ENCODE measurements around the gene BCL2L12. TPM values are rescaled to one million over a fixed set of nuclear protein-coding genes. Genes with fewer than 3 reads are reported as not detected.
A peak's percentile ranks its signal among the peaks of the same experiment; 100 is the strongest.

Gene BCL2L12
- total and polyA plus RNA-seq, 2 donors (not counting 3 experiments of a cell fraction or from before 2014, with no cell fraction given), result 49.8 to 58.5 TPM

DNA sequence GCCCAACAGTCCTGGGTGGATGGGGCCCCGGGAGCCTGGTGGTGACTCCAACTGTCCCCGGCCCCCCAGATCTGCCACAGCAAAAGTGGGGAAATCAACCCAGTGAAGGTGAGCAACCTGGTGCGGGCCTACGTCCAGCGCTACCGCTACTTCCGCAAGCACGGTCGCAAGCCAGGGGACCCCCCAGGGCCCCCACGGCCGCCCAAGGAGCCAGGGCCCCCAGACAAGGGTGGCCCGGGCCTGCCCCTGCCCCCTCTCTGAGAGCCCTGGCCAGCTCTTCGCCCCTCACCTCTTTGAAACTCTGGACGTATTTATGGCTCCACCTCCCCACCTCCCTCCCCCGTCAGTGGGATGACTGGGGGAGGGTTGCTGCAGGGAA is 7.6 kb upstream of the BCL2L12 start:
- dilution Hi-C loops (cut with MboI; ENCODE audit: extremely low pct_ligation_motif_present, low sequenced_read_pairs), result no loop called here
- TSS peak; percentile 93 for BruUV-seq (replicated peaks)
- H3K4me2 ChIP-seq (ENCODE audit: insufficient read depth, low read length), result no peak overlapping the region
- intact Hi-C loops (cut with micrococcal nuclease), result no loop called here
- CTCF ChIA-PET, result interaction anchor here (0.6 to 1.5 kb wide), 3 partner anchors 11 to 24 kb away, joined by 3 to 6 read pairs (median 4); no protein-coding TSS in a partner anchor
- TF ChIP-seq MAX (IDR thresholded peaks at IDR 0.05; ENCODE audit: insufficient read depth, insufficient read length) (no peak), JUN (IDR thresholded peaks at IDR 0.05; ENCODE audit: borderline replicate concordance, insufficient read depth, insufficient read length, low read depth) (no peak), FOS (IDR thresholded peaks at IDR 0.05; ENCODE audit: borderline replicate concordance, insufficient read depth, low read length) (no peak)
- peaks cover 17 to 73% of the 10 kb centered on the region in 2 experiments for H3K36me3 ChIP-seq (ENCODE audit: control insufficient read depth in 2 of 2, extremely low read depth in 1 of 2, insufficient read depth in 2 of 2, low read length in 2 of 2)
- no peak overlapping the region for H2AFZ ChIP-seq (ENCODE audit: low read depth, low read length)
- no peak for DNase-seq (ENCODE audit: low read depth, low spot score)
- H3K9me1 ChIP-seq (replicated peaks; ENCODE audit: control insufficient read depth, extremely low read depth, insufficient read depth, low read length), result no peaks in the 10 kb centered on the region
- POLR2A ChIA-PET, result no interaction called here
- no peak overlapping the region for H3K4me3 ChIP-seq (replicated peaks in 1 of 3; ENCODE audit: insufficient read depth in 1 of 3, low read depth in 1 of 3, low read length in 3 of 3)
- H3K79me2 ChIP-seq (ENCODE audit: control insufficient read depth, insufficient read depth, low read length), result no peaks in the 10 kb centered on the region
- H3K27me3 ChIP-seq (ENCODE audit: control insufficient read depth in 2 of 2, insufficient read depth in 2 of 2, low read length in 2 of 2), result no peaks in the 10 kb centered on the region
- no peak overlapping the region for H3K9ac ChIP-seq (replicated peaks; ENCODE audit: extremely low read depth, insufficient read depth, low read length)
- no peaks in the 10 kb centered on the region for H3K4me1 ChIP-seq (ENCODE audit: control insufficient read depth, extremely low read depth, insufficient read depth, low read length)
- H3K27ac ChIP-seq (ENCODE audit: insufficient read depth, low read depth, low read length), result no peak overlapping the region
- H3K9me3 ChIP-seq (replicated peaks; ENCODE audit: control insufficient read depth, insufficient read depth, low read length), result no peaks in the 10 kb centered on the region
- H4K20me1 ChIP-seq (replicated peaks; ENCODE audit: control insufficient read depth, extremely low read depth, insufficient read depth, low read length), result no peaks in the 10 kb centered on the region
- FAIRE-seq, result no peak

DNA sequence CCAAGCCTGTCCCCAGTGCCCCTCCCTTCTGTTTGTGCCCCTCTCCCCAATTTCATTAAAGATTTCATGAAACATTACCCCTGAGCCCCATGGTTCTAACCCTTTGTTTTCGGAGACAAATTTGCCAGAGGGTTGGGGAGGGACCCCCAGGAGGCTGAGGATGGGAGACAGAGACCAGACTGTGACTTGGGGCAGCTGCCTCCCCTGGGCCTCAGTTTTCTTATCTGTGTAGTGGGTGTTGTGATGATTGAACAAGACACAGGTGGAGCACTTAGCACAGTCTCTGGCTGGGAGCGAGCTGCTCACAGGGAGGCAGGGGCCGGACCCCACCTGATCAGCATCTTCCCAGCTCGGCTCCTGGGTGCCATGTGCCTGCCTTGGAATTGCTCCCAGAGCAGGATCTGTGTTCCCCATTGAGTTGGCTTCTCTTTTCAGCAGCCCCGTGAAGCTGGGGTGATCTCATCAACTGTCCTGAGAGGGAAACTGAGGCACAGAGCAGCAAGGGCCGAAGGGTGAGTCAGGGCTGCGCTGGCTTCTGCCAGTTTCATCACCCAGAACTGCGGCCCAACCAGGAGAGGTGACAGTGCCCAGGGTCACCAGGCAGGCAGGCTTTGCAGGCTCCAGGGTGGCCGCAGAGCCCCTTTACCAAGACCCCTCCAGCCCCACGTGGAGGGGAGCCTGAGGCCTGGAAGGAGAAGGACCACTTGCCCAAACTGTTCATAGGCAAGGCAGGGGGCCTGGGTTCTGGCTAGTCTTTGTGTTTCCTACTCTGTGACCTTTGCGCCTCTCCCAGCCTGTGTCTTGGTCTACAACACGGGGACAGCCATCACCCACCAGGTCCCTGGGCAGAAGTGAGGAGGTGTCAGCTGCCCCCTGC is 6.9 kb upstream of the BCL2L12 start:
- Histone ChIP-seq H3K9ac (replicated peaks; ENCODE audit: extremely low read depth, insufficient read depth, low read length) (no peak overlapping the region), H3K27me3 (ENCODE audit: control insufficient read depth in 2 of 2, insufficient read depth in 2 of 2, low read length in 2 of 2) (no peaks in the 10 kb centered on the region), H3K4me1 (ENCODE audit: control insufficient read depth, extremely low read depth, insufficient read depth, low read length) (no peaks in the 10 kb centered on the region), H3K9me3 (replicated peaks; ENCODE audit: control insufficient read depth, insufficient read depth, low read length) (no peaks in the 10 kb centered on the region), H3K4me3 (replicated peaks in 1 of 3; ENCODE audit: insufficient read depth in 1 of 3, low read depth in 1 of 3, low read length in 3 of 3) (no peak overlapping the region), H2AFZ (ENCODE audit: low read depth, low read length) (no peak overlapping the region), H3K4me2 (ENCODE audit: insufficient read depth, low read length) (no peak overlapping the region), H3K79me2 (ENCODE audit: control insufficient read depth, insufficient read depth, low read length) (no peaks in the 10 kb centered on the region), H3K9me1 (replicated peaks; ENCODE audit: control insufficient read depth, extremely low read depth, insufficient read depth, low read length) (no peaks in the 10 kb centered on the region), H3K36me3 (ENCODE audit: control insufficient read depth in 2 of 2, extremely low read depth in 1 of 2, insufficient read depth in 2 of 2, low read length in 2 of 2) (peaks cover 17 to 74% of the 10 kb centered on the region in 2 experiments), H4K20me1 (replicated peaks; ENCODE audit: control insufficient read depth, extremely low read depth, insufficient read depth, low read length) (no peaks in the 10 kb centered on the region), H3K27ac (ENCODE audit: insufficient read depth, low read depth, low read length) (no peak overlapping the region)
- TF ChIP-seq MAX (IDR thresholded peaks at IDR 0.05; ENCODE audit: insufficient read depth, insufficient read length), result no peak
- no peak for TF ChIP-seq GATA2 (IDR thresholded peaks at IDR 0.05; ENCODE audit: insufficient read depth, insufficient read length, low read depth, low read length)
- TF ChIP-seq JUN (IDR thresholded peaks at IDR 0.05; ENCODE audit: borderline replicate concordance, insufficient read depth, insufficient read length, low read depth), result no peak
- peak; percentile 6 for TF ChIP-seq POLR2A (IDR thresholded peaks at IDR 0.05; ENCODE audit: low read depth, low read length)
- no TSS peak for BruUV-seq (replicated peaks)
- intact Hi-C loops (cut with micrococcal nuclease) (no loop called here), dilution Hi-C loops (cut with MboI; ENCODE audit: extremely low pct_ligation_motif_present, low sequenced_read_pairs) (no loop called here)
- FAIRE-seq (no peak), DNase-seq (ENCODE audit: low read depth, low spot score) (no peak)
- POLR2A ChIA-PET, result no interaction called here
- CTCF ChIA-PET, result interaction anchor here (1.5 kb wide), 1 partner anchor 10 kb away, joined by 3 read pairs; no protein-coding TSS in a partner anchor

All from endothelial cell of umbilical vein (primary cell).